Thyroid gland (tissue), 4 donors: ENCODE data around the gene MICAL3. TPM values are rescaled to one million over a fixed set of nuclear protein-coding genes. Genes with fewer than 3 reads are reported as not detected.

Experiments
- DNase-seq, 2 donors: peaks; one replicate each; pipeline ENCODE4 v3.0.0-alpha.2; 2019
- H3K27ac ChIP-seq, 3 donors: fragments of 200-600 bp; sonication (generic); 1 replicate in 2 of 3; 2 replicates in 1 of 3; pipeline ENCODE4 v1.5.1; 2016 to 2019; ENCODE audit warnings: mild to moderate bottlenecking in 1 of 3, moderate library complexity in 1 of 3
- H3K27me3 ChIP-seq: fragments of 200-600 bp; sonication (generic); one replicate; pipeline ENCODE4 v1.5.1; 2019
- H3K36me3 ChIP-seq, 2 donors: fragments of 200-600 bp; sonication (generic); one replicate each; pipeline ENCODE4 v1.5.1; 2016 to 2019
- H3K4me1 ChIP-seq, 2 donors: fragments of 200-600 bp; sonication (generic); one replicate each; pipeline ENCODE4 v1.5.1; 2017 to 2019
- H3K4me3 ChIP-seq, 3 donors: fragments of 200-600 bp; sonication (generic); replicated peaks in 1 of 3; 1 replicate in 2 of 3; 2 replicates in 1 of 3; pipeline ENCODE4 v1.5.1; 2016; ENCODE audit warnings: mild to moderate bottlenecking in 1 of 3
- H3K9me3 ChIP-seq: fragments of 200-600 bp; sonication (generic); one replicate; pipeline ENCODE4 v1.5.1; 2017
- CTCF ChIP-seq, 6 experiments: fragments of 200-600 bp in 3 of 6; fragments of 450-650 bp in 3 of 6; sonication (generic) in 3 of 6; IDR thresholded peaks; one replicate each; pipeline ENCODE4 v1.5.1; 2016 to 2019; ENCODE audit warnings: antibody characterized with exemption in 6 of 6, mild to moderate bottlenecking in 2 of 6, inconsistent platforms in 1 of 6, moderate library complexity in 1 of 6
- POLR2A ChIP-seq, 2 donors: fragments of 450-650 bp; IDR thresholded peaks; one replicate each; pipeline ENCODE4 v1.6.1; 2017; ENCODE audit warnings: antibody characterized with exemption in 2 of 2, mild to moderate bottlenecking in 2 of 2, moderate library complexity in 1 of 2
- WGBS, 2 donors: methylation state at CpG; one replicate each; pipeline ENCODE4 v1.1.5; 2017; 5-methylcytosine and 5-hydroxymethylcytosine counted together
- intact Hi-C: fragments of 100-400 bp; cut with DNase I; formaldehyde crosslinking; loops from one replicate; pipeline ENCODE4 v1.15.1; 2023
- total RNA-seq, 4 donors: library from RNA; depleted of rRNA; stranded (reverse); fragments of >200 nt; gene quantifications; one replicate each; pipeline ENCODE4 v1.2.3, GENCODE V29; 2016

MICAL3 gene
- total RNA-seq, 4 donors from 2014 or later: 31.8 to 53.8 (median 43.6) TPM

- Histone ChIP-seq H3K36me3 (no peaks in the 10 kb centered on the region), H3K27me3 (no peaks in the 10 kb centered on the region), H3K4me3 (no peak overlapping the region), H3K27ac (no peak overlapping the region), H3K4me1 (peaks cover 29 to 52% of the 10 kb centered on the region in 2 donors), H3K9me3 (no peaks in the 10 kb centered on the region)
- DNase-seq: no peak
- WGBS, 2 donors: 92 to 94% methylated on average over 14 of the region's 14 CpGs
- intact Hi-C loops: loop anchor here (2.0 kb wide), 1 partner anchor 19 kb away; no protein-coding TSS in a partner anchor
- no peak for TF ChIP-seq POLR2A (IDR thresholded peaks at IDR 0.05)
- no peak for TF ChIP-seq CTCF (IDR thresholded peaks at IDR 0.05)
These were observed 74.5 kb downstream of the MICAL3 start for GRCh38 chr22:17949642-17950473.

GRCh38 chr22:17948101-17948500 lies 76.3 kb downstream of the MICAL3 start:
- Histone ChIP-seq H3K27me3 (no peaks in the 10 kb centered on the region), H3K27ac (no peak overlapping the region), H3K9me3 (no peaks in the 10 kb centered on the region), H3K36me3 (no peaks in the 10 kb centered on the region), H3K4me1 (peaks cover 38 to 67% of the 10 kb centered on the region in 2 donors), H3K4me3 (no peak overlapping the region)
- DNase-seq: no peak
- TF ChIP-seq POLR2A (IDR thresholded peaks at IDR 0.05) (no peak), CTCF (IDR thresholded peaks at IDR 0.05) (no peak)
- WGBS, 2 donors: 94 to 96% methylated on average over 7 to 8 of the region's 9 CpGs
- intact Hi-C loops: loop anchor here (2.0 kb wide), 1 partner anchor 17 kb away; no protein-coding TSS in a partner anchor

- Histone ChIP-seq H3K27ac (no peak overlapping the region), H3K27me3 (no peaks in the 10 kb centered on the region), H3K4me3 (no peak overlapping the region), H3K9me3 (no peaks in the 10 kb centered on the region), H3K36me3 (no peaks in the 10 kb centered on the region), H3K4me1 (peaks cover 36 to 68% of the 10 kb centered on the region in 2 donors)
- no peak for DNase-seq
- TF ChIP-seq POLR2A (IDR thresholded peaks at IDR 0.05) (no peak), CTCF (IDR thresholded peaks at IDR 0.05) (no peak)
- 72 to 78% methylated on average over 7 to 9 of the region's 9 CpGs for WGBS, 2 donors
- intact Hi-C loops: no loop called here
These were observed 77.5 kb downstream of the MICAL3 start for GRCh38 chr22:17946662-17947367.

- Histone ChIP-seq H3K9me3 (no peaks in the 10 kb centered on the region), H3K36me3 (no peaks in the 10 kb centered on the region), H3K4me3 (no peak overlapping the region), H3K27ac (peak overlapping the region; percentile 69 to 82 (median 74)), H3K4me1 (peaks cover 38 to 64% of the 10 kb centered on the region in 2 donors), H3K27me3 (no peaks in the 10 kb centered on the region)
- intact Hi-C loops: no loop called here
- 64 to 73% methylated on average over 16 of the region's 16 CpGs for WGBS, 2 donors
- DNase-seq: peak in 1 of 2 donors; percentile 70
- no peak for TF ChIP-seq POLR2A (IDR thresholded peaks at IDR 0.05)
- no peak for TF ChIP-seq CTCF (IDR thresholded peaks at IDR 0.05)
These were observed 78.3 kb downstream of the MICAL3 start for GRCh38 chr22:17945888-17946648.
